Epithelial cell of proximal tubule (primary cell): ENCODE results near the gene TULP1. TPM values are rescaled to one million over a fixed set of nuclear protein-coding genes. Genes with fewer than 3 reads are reported as not detected.

Experiments used
- DNase-seq: peaks from one replicate; pipeline ENCODE4 v3.0.0-alpha.2; 2011; ENCODE audit warnings: low read depth
- H3K4me3 ChIP-seq: 2 replicates; pipeline ENCODE4 v1.5.1; 2011; ENCODE audit warnings: low read depth, mild to moderate bottlenecking, low read length
- CTCF ChIP-seq: conservative IDR thresholded peaks from 2 replicates; pipeline ENCODE4 v1.5.1; 2012; ENCODE audit warnings: low read depth, mild to moderate bottlenecking, low read length
- total RNA-seq: library from RNA; depleted of rRNA; stranded (reverse); fragments of >200 nt; gene quantifications from 2 replicates; pipeline ENCODE4 v1.2.3, GENCODE V29; 2015

TULP1 gene
- total RNA-seq, 1 donor from 2014 or later = not detected

DNA sequence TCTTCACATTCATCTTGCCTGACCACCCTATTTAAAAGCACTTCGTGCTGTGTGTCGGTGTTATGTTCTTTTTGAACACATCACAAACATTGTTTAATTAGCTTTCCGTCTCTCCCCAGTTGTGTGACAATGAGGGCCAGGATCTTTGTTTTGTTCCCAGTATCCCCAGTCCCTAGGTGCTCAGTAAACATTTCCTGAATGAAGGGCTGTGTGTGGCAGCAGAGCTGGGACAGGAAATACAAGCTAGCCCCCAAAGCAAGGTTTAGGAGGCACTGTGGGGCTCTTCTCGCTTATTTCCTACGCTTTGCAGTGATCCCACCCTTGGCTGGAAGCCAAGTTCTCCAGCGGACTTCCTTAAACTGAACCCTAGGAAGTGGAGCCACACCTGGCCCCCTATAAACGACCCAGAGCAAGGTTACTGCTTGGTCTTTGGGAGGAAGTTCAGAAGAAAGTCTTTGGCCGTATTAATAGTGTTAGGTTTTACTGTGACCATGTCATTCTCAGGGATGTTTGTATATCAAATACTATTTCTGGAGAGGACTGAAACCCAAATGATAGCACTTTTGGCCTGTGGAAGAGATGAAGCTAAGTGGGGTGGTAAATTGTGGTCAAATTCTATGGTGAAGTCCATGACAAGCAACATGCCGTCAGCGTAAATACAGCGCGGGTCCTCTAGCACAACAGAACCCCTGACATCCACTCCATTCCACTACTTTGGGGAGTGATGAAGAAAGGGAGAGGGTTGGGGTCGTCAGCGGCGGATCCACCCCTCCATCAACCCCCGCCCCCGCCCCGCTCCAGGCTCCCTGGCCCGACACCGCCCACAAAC, 61.1 kb downstream of the TULP1 start:
- peak overlapping the region; percentile 72 for H3K4me3 ChIP-seq
- TF ChIP-seq CTCF = no peak
- no peak for DNase-seq

DNA sequence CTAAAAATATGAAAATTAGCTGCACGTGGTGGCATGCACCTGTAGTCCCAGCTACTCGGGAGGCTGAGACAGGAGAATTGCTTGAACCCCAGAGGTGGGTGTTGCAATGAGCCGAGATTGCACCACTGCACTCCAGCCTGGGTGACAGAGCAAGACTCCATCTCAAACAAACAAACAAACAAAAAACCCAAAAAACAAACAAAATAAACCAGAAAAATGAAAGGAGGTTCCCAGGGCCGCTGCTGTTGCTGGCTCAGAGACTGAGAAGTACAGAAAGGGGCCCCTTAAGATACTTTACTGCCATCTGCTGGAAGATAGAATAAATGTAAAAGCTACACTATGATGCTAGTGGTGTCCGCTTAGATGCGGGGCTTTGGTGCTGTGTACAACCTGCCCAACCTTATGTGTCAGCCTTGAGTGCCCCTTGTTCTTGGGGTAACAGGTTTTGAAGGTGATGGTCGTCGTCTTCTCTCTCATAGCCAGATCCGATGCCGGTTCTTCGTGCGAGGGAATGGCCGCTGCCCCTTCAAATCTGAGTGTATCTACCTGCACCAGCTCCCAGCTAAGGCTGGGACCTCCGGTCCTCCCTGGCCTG, 63.3 kb downstream of the TULP1 start:
- DNase-seq = no peak
- no peak overlapping the region for H3K4me3 ChIP-seq
- peak; percentile 71 for TF ChIP-seq CTCF

DNA sequence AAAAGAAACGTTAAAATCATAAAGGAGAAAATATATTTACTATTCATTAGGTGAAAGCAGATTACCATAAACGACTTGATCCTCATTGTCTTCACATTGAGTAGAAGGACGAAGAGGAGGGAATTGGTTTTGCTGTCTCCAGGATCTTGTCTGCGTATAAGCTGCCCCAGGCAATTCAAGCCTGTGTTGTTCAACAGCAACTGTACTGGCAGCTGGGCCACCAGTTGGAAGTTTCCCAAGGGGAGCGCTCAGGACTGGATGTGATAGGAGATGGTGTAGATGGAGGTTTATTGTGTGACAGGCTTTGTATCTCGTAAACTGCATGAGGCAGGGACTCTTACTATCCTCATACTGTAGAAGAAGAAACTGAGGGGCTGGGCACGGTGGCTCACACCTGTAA, 64.5 kb downstream of the TULP1 start:
- H3K4me3 ChIP-seq = no peak overlapping the region
- TF ChIP-seq CTCF = no peak
- DNase-seq = no peak

Other genes with a start within 250 kb of the TULP1 start
- 4.2 and 6.0 TPM in 2 replicates for gene DEF6, start 215.1 kb downstream of the TULP1 start, total RNA-seq
- 8.2 and 10.8 TPM in 2 replicates for gene PPARD, start 170.3 kb downstream of the TULP1 start, total RNA-seq
- gene FANCE, start 60.6 kb downstream of the TULP1 start, total RNA-seq = 7.5 and 14.9 TPM in 2 replicates
- gene RPL10A, start 44.5 kb downstream of the TULP1 start, total RNA-seq = 1,618 and 1,772 TPM in 2 replicates
- gene TEAD3, start 15.8 kb downstream of the TULP1 start, total RNA-seq = 15.3 and 19.1 TPM in 2 replicates
- gene FKBP5, start 176.0 kb upstream of the TULP1 start, total RNA-seq = 16.5 and 24.2 TPM in 2 replicates
- 0.29 TPM in 1 of 2 replicates, not detected in the other for gene ARMC12, start 224.1 kb upstream of the TULP1 start, total RNA-seq